ENCODE measurements around the gene UGGT2.
A peak's percentile ranks its signal among the peaks of the same experiment; 100 is the strongest.
"Not testable (repeated sequence)": the region's sequence is repeated elsewhere in the genome, so short reads cannot be mapped to it uniquely, and the experiment has no call there.

Gene UGGT2

DNA sequence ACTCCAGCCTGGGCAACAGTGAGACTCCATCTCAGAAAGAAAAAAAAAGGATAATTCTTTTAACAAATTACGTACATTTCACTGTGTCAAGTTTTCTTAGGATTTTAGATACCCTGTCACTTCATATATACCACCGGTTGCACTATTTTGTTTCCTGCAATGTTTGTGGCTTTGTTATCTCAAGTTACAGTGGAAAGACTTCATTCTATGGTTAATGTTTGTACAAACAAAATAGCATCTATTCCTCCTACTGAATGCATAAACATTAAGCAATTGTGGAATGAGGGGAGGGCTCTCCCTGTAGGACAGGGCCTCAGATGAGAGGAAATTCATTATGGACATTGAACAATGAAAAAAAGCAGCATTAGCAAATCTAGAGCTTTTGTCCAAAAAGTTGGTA lies 256.2 kb downstream of the UGGT2 start:
- no peak for DNase-seq (ENCODE audit: low read depth, low spot score)

- DNase-seq (ENCODE audit: low read depth, low spot score), result no peak
Observed at GRCh38 chr13:95793781-95794180, 259.4 kb downstream of the UGGT2 start.

GRCh38 chr13:95793018-95793555 lies 260.1 kb downstream of the UGGT2 start:
- DNase-seq (ENCODE audit: low read depth, low spot score), result no peak

DNA sequence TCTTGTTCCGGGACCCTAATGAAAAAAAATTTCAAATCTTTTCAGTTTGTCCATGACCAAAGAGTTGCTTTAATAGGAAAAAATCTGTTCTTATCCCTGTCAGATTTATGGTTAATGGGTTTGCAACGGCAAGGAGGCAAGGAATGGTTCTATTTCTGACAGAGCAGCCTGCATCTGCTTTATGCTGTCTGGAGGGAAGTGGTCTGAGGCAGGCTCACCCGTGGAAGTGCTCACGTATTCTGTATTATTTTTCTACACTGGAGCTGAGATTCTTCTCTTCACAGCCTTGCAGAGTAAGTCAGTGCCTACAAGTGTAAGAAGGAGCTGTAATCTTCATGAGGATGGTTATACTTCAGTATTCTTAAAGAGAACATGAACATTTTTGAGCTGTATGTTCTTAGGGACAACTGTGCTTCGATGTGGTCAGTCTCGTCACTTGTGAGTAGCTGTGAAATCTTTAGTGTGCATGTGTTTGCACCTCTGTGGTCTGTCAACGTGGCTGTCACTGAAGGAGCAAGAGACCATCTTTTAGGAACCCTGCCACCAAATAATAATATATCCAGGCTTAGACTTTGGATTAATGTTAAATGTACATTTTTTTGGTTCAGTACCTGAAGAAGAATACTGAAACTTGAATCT lies 262.0 kb downstream of the UGGT2 start:
- no peak for DNase-seq (ENCODE audit: low read depth, low spot score)

DNA sequence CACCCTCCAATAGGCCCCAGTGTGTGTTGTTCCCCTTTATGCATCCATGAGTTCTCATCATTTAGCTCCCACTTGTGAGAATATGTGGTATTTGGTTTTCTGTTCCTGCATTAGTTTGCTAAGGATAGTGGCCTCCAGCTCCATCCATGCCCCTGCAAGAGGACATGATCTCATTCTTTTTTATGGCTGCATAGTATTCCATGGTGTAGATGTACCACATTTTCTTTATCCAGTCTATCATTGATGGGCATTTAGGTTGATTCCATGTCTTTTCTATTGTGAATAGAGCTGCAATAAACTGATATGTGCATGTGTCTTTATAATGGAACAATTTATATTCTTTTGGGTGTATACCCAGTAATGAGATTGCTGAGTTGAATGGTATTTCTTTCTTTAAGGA lies 263.9 kb downstream of the UGGT2 start:
- not testable (repeated sequence) for DNase-seq (ENCODE audit: low read depth, low spot score)

- no peak for DNase-seq (ENCODE audit: low read depth, low spot score)
Observed at GRCh38 chr13:95788100-95788463, 265.1 kb downstream of the UGGT2 start.

GRCh38 chr13:95787356-95788099 lies 265.7 kb downstream of the UGGT2 start:
- no peak for DNase-seq (ENCODE audit: low read depth, low spot score)

DNA sequence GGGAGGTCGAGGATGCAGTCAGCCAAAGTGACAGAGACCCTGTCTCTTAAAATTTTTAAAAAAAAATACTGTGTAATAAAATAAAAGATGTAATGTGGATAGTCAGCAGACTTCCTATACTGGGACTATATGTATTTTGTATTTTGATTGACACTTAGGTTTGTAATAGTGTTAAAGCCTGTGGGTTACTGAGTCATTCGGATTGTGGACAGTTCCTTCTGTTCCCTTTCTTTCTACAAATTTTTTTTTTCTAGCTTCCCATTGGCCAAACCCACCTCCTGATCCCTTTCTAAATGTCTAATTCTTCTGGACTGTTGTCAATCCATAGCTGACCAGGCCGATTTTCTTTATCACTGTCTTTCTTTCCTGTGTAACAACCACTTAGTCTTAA lies 268.3 kb downstream of the UGGT2 start:
- no peak for DNase-seq (ENCODE audit: low read depth, low spot score)

GRCh38 chr13:95784161-95784899 lies 268.9 kb downstream of the UGGT2 start:
- DNase-seq (ENCODE audit: low read depth, low spot score), result peak; percentile 30

GRCh38 chr13:95783747-95784146 lies 269.5 kb downstream of the UGGT2 start:
- peak; percentile 27 for DNase-seq (ENCODE audit: low read depth, low spot score)

GRCh38 chr13:95781940-95782339 lies 271.3 kb downstream of the UGGT2 start:
- DNase-seq (ENCODE audit: low read depth, low spot score), result not testable (repeated sequence)

- no peak for DNase-seq (ENCODE audit: low read depth, low spot score)
Observed at GRCh38 chr13:95781016-95781415, 272.2 kb downstream of the UGGT2 start.

- DNase-seq (ENCODE audit: low read depth, low spot score), result no peak
Observed at GRCh38 chr13:95779522-95779921, 273.7 kb downstream of the UGGT2 start.

GRCh38 chr13:95771905-95772304 lies 281.3 kb downstream of the UGGT2 start:
- DNase-seq (ENCODE audit: low read depth, low spot score), result no peak

GRCh38 chr13:95763601-95764000 lies 289.6 kb downstream of the UGGT2 start:
- DNase-seq (ENCODE audit: low read depth, low spot score), result no peak

- DNase-seq (ENCODE audit: low read depth, low spot score), result not testable (repeated sequence)
Observed at GRCh38 chr13:95762626-95763025, 290.6 kb downstream of the UGGT2 start.

DNA sequence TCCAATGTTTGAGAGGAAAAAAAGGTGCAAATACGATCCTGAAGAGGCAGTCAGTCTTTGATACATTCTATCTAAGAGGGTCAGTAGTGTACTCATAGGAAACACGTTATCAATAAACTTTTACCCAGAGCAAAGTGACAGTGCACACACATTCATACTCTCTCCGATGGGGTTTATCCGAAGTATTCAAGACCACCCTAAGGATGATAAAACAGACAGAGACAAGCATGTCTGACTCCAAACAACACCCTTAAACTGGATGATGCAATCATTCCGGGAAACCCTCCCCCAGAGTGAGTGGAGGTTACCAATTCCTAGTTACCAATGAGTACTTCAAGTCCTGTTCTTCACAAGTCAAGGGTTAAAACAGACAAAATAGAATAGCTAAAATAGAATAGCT lies 297.1 kb downstream of the UGGT2 start:
- DNase-seq (ENCODE audit: low read depth, low spot score), result no peak

GRCh38 chr13:95754069-95754468 lies 299.1 kb downstream of the UGGT2 start:
- no peak for DNase-seq (ENCODE audit: low read depth, low spot score)

DNA sequence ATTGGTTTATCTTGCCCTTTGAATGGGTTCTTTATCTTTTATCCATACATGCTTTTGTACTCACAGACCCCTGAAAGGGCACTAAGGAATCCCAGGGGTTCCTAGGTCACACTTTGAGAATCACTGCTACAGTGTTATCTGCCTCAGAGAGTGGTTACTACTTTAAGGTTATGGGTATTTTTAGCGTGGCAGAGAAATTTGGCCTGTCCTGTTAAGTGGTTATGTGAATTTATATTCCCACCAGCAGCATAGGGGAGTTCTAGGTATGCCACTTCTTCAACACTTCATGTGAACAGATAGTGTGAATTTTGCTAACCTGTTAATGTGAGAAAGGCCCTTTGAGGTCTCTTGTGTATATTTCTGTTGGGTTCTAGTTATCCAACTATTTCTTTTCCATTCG lies 300.5 kb downstream of the UGGT2 start:
- no peak for DNase-seq (ENCODE audit: low read depth, low spot score)

Measured in ELF-1 (cell line).